GM08714 (cell line): ENCODE measurements around the gene DERL2.
A peak's percentile ranks its signal among the peaks of the same experiment; 100 is the strongest.

Experiments
- H3K4me3 ChIP-seq: fragments of 200-500 bp; sonication (Bioruptor generic); 2 replicates; pipeline ENCODE4 v1.5.1; 2014; ENCODE audit warnings: mild to moderate bottlenecking, low read length, inconsistent platforms
- ZNF274 ChIP-seq: IDR thresholded peaks from 2 replicates; pipeline ENCODE4 v1.6.1; 2012; ENCODE audit warnings: mild to moderate bottlenecking, low read depth, low read length

The DERL2 gene

DNA sequence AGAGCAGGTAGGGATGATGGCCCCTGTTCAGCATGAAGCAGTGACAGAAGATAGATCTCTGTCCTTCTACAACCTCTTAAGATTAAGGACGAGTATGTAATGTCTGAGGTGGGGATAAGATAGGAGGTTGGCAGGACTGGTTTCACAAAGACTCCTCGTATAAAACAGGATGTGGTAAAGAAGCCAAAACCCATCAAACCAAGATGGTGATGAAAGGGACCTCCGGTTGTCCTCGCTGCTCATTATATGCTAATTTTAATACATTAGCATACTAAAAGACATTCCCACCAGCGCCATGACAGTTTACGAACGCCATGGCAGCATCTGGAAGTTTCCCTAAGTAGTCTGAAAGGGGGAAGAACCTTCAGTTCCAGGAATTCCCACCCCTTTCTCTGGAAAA is 27.6 kb upstream of the DERL2 start:
- no peak for TF ChIP-seq ZNF274
- no peak overlapping the region for H3K4me3 ChIP-seq

DNA sequence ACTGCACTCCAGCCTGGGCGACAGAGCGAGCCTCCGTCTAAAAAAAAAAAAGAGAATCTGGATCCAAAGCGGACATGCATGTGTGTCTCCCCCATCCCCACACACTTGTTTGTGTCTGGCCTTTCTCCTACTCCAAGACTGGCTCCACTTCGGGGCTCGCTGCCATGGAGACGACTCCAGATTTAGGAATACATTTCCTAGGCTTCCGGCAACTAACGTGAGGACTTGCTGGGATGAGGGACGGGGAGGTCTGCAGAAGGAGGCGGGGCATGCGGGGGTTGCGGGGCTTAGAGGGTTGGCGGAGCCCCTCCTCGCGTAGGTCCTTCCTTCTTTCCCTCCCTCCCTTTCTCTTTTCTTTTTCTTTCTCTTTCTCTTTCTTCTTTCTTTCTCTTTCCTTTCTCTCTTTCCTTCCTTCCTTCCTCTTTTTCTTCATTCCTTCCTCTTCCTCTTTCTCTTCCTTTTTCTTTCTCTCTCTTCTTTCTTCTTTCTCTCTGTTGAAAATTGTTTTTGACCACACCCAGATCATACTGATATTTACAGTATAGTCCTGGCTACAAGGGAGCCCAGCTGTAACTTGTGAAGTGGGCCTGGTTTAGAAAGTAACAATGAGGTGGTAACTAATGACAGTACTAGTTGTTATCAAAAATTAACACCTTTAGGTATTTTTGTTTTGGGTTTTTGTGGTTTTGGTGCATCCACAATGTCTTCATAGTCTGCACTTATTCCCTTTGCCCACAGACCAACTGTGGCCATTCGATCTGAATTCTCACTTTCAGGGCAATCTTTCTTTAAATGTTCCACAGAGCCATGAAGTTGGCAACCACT is 25.6 kb upstream of the DERL2 start:
- H3K4me3 ChIP-seq = no peak overlapping the region
- no peak for TF ChIP-seq ZNF274

DNA sequence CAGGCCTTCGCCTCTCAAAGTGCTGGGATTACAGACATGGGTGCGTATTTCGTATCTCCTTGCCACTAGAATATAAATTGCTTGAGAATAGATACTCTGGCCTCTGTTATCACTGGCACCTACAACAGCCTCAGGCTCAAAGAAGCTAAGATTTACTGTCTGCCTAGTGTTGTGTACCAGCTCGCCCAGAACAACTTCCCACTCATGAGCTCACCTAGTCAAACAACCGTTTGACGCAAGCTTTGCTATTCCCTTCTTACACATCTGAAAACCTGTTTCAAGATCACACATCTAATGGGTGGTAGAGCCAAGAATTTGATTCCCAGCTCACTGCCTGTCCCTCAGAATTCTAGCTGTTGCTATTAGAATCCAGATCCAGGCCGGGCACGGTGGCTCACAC is 24.8 kb upstream of the DERL2 start:
- no peak for TF ChIP-seq ZNF274
- no peak overlapping the region for H3K4me3 ChIP-seq

DNA sequence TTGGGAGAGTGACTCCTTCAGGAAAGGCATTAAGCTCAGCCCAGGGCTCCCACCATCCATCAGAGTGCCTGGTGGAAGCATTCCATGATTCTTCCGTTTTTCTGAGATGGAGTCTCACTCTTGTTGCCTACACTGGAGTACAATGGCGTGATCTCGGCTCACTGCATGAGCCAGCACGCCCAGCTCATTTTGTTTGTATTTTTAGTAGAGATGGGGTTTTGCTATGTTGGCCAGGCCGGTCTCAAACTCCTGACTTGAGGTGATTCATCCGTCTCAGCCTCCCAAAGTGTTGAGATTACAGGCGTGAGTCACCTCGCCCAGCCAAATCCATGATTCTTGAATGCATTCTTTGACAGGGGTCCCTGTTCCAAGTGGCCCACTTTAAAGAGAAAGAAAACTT is 23.5 kb upstream of the DERL2 start:
- TF ChIP-seq ZNF274 = no peak
- H3K4me3 ChIP-seq = no peak overlapping the region

DNA sequence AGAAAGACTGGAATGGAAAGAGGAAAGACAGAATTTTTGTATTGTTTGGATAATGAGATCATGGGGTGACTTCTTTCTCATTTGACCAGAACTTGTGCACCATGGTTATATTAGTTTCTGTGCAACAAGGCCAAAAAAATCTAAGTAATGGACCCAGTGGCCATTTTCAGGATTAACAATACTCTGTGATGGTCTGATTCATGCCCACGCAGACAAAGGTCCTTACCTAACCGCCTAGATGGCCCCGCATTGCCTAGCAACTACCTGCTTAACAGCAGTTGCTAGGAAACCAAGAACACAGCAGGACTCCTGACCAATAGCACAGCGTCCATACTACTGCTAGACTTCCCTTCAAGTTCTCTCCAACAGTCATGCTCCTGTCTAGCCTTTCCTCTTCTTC is 22.8 kb upstream of the DERL2 start:
- TF ChIP-seq ZNF274 = no peak
- H3K4me3 ChIP-seq = no peak overlapping the region

DNA sequence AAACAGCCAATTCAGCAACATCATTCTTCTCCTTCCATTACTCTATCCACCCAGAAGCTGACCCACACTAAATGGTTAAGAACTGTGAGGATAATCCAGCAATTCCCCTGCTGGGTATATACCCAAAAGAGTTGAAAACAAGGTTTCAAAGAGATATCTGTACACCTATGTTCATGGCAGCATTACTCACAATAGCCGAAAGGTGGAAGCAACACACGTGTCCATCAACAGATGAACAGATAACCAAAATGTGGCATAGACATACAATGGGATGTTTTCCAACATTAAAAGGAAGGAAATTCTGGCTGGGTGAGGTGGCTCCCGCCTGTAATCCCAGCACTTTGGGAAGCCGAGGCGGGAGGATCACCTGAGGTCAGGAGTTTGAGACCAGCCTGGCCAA is 20.3 kb upstream of the DERL2 start:
- H3K4me3 ChIP-seq = no peak overlapping the region
- TF ChIP-seq ZNF274 = no peak

DNA sequence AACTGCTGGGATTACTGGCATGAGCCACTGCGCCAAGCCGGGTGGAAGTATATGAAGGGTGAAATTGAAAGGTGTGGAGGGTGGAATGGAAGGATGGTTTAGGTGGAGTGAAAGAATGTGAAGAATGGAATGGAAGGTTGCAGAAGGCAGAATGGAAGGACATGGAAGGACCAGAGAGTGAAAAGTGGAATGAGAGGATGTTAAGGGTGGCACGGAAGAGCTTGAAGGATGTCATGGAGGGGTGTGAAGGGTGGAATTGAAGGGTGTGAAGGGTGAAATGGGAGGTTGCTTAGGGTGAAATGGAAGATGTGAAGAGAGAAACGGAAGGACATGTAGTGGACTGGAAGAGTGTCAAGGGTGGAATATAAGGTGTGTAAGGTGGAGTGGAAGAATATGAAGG is 16.6 kb upstream of the DERL2 start:
- no peak overlapping the region for H3K4me3 ChIP-seq
- TF ChIP-seq ZNF274 = no peak

DNA sequence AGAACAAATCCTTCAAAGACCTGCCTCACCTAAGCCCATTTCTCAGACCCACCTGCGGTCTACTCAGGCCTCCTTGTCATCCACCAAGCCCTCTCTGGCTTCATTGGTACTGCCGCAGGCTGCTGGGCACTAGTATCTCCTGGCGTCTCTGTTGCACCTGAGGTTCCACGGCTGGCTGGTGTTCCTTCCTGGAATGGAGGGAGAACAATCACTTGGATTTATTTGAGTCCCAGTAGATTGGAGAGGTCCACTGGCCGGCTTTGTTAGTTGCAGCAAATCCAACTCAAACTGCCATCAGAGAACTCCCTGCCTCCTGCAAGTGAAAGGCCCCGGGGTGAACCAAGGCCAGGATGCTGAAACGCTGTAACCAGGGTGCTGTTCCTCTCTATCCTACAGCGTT is 15.7 kb upstream of the DERL2 start:
- H3K4me3 ChIP-seq = no peak overlapping the region
- TF ChIP-seq ZNF274 = no peak

DNA sequence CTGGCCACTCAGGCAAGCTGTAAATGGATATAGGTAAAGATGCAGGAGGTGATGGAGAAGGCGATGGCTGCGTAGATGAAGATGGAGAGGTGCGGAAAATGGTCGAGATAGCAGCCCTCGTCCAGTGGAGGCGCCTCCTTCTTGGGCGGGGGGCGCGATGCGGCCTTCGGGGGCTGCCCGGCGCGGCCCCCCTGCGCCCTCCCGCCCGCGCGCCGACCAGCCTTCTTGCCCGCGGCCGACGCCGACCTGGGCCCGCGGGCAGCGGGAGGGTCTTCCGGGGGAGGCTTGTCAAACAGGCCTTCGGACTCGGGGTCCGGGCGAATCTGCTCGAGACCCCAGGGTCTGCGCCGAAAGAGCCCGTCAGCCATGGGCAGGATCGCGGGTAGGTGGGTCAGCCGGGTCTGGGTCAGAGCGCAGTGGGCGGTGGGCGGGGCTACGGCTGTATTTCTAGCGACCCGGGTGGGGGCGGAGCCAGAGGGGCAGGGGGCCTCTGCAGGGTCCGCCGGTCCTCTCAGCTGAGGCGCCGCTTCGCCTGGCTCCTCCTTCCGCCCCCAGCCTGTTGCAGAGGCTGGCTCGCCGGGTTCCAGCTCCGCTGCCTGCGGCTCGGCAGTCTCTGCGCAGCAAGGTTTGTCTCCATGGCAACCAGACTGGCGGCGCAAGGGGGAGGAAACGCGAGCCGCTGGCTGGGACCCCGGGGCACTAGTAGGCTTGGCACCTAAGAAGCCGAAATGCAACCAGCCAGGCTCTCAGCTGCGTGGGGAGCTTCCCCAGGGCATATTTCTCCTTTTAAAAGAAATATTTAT is 14.8 kb upstream of the DERL2 start:
- no peak for TF ChIP-seq ZNF274
- peak overlapping the region; percentile 68 for H3K4me3 ChIP-seq

DNA sequence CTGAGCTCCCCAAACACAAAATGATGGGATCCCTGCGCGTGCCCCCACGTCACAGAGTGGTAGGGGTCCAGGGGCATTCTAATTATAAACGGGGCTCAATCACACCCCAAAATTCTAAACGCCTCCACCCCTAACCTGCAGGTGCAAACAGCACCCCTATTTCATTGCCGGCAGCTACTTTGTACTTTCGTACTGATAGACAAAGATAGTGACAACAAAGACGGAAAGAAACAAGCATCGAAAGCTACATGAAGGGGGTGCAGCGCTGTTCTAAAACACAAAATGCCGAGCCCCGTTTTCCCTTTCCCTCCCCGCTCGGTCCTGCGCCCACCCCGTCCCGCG is 14.2 kb upstream of the DERL2 start:
- no peak for TF ChIP-seq ZNF274
- H3K4me3 ChIP-seq = peak overlapping the region; percentile 68

DNA sequence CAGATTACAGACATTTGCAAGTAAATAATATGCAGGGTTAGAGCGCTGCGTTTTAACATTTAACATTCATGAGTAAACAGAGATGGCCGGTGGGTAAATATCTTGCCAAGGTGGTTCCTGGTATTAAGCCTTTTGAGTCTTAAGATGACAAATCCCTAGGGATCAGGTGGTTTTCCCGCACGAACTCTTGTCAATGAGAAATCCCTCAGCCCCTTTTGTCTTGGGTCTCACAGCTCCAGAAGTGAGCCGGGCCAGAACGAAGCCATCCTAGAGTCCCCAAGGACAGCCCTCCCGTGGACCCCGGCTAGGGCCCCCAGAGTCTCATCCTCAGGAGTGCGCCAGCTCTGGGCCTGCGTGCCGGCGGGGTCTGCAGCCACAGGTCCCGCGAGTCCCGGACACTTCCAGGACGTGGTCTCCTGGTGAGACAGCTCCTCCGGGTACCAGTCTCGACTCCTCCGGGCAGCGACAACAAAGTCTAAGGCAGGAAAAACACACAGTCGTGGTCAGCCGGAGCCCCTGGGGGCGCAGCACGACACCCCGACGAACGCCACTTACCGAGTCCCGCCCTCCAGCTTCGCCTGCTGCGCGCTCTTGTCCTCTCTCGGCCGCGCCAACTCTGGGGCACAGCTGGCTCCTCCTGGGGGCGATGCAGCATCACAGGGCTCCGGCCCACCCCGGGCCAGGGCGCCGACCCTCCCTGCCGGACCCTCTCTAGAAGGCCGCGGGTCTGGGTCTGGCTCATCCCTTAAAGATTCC is 13.7 kb upstream of the DERL2 start:
- TF ChIP-seq ZNF274 = no peak
- H3K4me3 ChIP-seq = peak overlapping the region; percentile 68; the same call in 1 of the 2 replicates

DNA sequence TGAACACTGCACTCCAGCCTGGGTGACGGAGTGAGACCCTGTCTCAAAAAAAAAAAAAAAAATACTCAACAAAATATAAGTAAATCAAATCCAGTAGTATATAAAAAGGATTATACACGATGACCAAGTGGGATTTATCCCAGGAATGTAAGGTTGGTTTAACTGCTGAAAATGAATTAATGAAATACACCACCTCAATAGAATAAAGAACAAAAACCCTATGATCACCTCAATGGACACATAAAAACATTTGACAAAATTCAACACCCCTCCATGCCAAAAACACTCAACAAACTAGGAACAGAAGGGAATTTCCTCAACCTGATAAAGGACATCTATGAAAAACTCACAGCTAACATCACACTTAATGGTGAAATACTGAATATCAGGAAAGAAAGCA is 7.0 kb upstream of the DERL2 start:
- no peak overlapping the region for H3K4me3 ChIP-seq
- no peak for TF ChIP-seq ZNF274

DNA sequence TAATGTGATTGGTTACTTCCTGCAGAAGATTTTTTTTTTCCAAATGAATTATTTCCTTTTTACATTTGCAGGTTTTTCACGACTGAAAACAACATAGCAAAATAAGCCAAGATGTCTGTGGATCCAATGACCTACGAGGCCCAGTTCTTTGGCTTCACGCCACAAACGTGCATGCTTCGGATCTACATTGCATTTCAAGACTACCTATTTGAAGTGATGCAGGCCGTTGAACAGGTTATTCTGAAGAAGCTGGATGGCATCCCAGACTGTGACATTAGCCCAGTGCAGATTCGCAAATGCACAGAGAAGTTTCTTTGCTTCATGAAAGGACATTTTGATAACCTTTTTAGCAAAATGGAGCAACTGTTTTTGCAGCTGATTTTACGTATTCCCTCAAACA is 2.8 kb upstream of the DERL2 start:
- H3K4me3 ChIP-seq = no peak overlapping the region
- TF ChIP-seq ZNF274 = no peak

DNA sequence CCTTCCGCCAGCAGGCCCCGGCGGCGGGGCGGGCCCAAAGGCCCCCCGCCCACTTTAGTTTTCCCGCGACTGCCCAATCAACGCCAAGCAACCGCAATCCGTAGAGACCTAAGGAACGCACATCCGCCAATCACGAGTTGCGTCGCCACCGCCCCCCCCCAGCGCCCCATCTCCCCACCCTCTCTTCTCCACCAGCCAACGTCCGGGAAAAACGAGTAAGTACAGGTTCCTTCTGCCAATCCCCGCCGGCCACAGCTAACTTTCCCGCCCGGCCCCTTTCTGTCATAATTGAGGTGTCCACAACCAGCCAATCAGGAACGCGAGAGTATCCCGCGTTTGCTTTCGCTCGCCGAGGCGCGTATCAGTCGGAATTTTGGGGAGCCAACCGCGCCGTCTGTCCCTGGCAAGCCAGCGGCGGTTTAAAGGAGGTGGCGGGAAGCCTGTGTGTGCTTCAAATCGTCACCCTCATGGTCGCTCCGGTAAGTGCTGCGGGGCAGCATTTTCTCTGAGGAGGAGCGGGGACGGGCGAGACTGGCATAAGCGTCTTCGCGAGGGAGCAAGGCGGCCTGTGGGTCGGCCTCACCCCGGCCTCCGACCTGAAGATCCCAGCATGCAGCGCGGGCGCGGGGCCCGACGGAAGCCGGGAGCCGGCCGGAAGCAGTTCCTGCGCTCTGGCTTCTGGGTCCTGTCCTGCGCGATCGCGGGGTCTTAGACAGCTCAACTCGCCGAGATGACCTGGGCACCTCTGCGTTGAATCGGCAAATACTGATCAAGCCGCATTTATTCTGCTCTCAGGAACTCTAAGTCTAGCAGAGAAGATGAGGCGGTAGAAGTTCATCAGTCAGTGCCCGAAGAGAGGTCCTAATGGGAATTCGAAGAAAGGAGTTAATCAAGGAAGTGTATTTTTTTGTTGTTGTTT is 487 bp upstream of the DERL2 start, which contains the start of gene MIS12:
Gene MIS12, plus strand, starts transcription at position 361 of the 919 bp plus-strand sequence. CDS start 2,297 bp downstream, outside the sequence.
- H3K4me3 ChIP-seq = peak within 1 kb of the TSS; percentile 99
- no peak for TF ChIP-seq ZNF274
